Left renal cortex interstitium (tissue), 4 donors: ENCODE measurements around the gene CD320. TPM values are rescaled to one million over a fixed set of nuclear protein-coding genes. Genes with fewer than 3 reads are reported as not detected.
"Not testable (repeated sequence)": the region's sequence is repeated elsewhere in the genome, so short reads cannot be mapped to it uniquely, and the experiment has no call there.

ENCODE experiments used
- DNase-seq, 4 donors: peaks; one replicate each; pipeline ENCODE4 v3.0.0-alpha.2; 2013; ENCODE audit warnings: low read depth in 4 of 4, low spot score in 2 of 4, missing footprints in 1 of 4
- polyA plus RNA-seq, 4 donors: library from polyadenylated mRNA; unstranded; fragments of 120-200 nt; gene quantifications; one replicate each; pipeline ENCODE4 v1.2.1, GENCODE V29; 2013; ENCODE audit not compliant: insufficient read length in 4 of 4

CD320 gene
- polyA plus RNA-seq, 4 donors = 30.0 to 47.7 (median 39.6) TPM

GRCh38 chr19:8333767-8334457 is 25.8 kb upstream of the CD320 start:
- no peak for DNase-seq

GRCh38 chr19:8332976-8333766 is 25.0 kb upstream of the CD320 start:
- DNase-seq = no peak

- DNase-seq = no peak
These were observed 23.2 kb upstream of the CD320 start for GRCh38 chr19:8331263-8331845.

GRCh38 chr19:8329996-8330395 is 21.8 kb upstream of the CD320 start:
- DNase-seq = no peak

GRCh38 chr19:8325454-8325853 is 17.3 kb upstream of the CD320 start:
- no peak for DNase-seq

- no peak for DNase-seq
These were observed 16.3 kb upstream of the CD320 start for GRCh38 chr19:8324186-8325050.

- no peak for DNase-seq
These were observed 15.6 kb upstream of the CD320 start for GRCh38 chr19:8323781-8324185.

GRCh38 chr19:8322638-8322997 is 14.5 kb upstream of the CD320 start:
- DNase-seq = no peak

GRCh38 chr19:8321986-8322637 is 14.0 kb upstream of the CD320 start:
- DNase-seq = no peak

GRCh38 chr19:8321067-8321985 is 13.2 kb upstream of the CD320 start, which contains the start of the genes NDUFA7 and RPS28:
NDUFA7 (minus strand) TSS chr19:8321375; CDS start chr19:8321358, 17 bp downstream.
RPS28 (plus strand) TSS chr19:8321496; CDS start chr19:8321531, 35 bp downstream.
- DNase-seq = peak in 3 of 4 donors; percentile 91 to 95 (median 92)

- no peak for DNase-seq
These were observed 12.5 kb upstream of the CD320 start for GRCh38 chr19:8320564-8321066.

GRCh38 chr19:8319807-8320520 is 11.8 kb upstream of the CD320 start:
- DNase-seq = no peak

GRCh38 chr19:8318835-8319234 is 10.7 kb upstream of the CD320 start:
- DNase-seq = not testable (repeated sequence)

- no peak for DNase-seq
These were observed 8.4 kb upstream of the CD320 start for GRCh38 chr19:8316351-8317125.

- not testable (repeated sequence) for DNase-seq
These were observed 7.0 kb upstream of the CD320 start for GRCh38 chr19:8314981-8315640.

GRCh38 chr19:8311461-8312260 is 3.5 kb upstream of the CD320 start:
- no peak for DNase-seq
